Mesenchymal stem cell (in vitro differentiated cells and primary cell): ENCODE data around the gene PRR3.
"Not testable (repeated sequence)": the region's sequence is repeated elsewhere in the genome, so short reads cannot be mapped to it uniquely, and the experiment has no call there.

Experiments
- DNase-seq: peaks from one replicate; pipeline ENCODE4 v3.0.0-alpha.2; 2013
- H2AFZ ChIP-seq: one replicate; pipeline ENCODE4 v1.6.1; 2013; ENCODE audit warnings: low read depth, mild to moderate bottlenecking, control low read depth, inconsistent platforms, low read length, moderate library complexity
- H2AK5ac ChIP-seq: 2 replicates; pipeline ENCODE4 v1.6.1; 2013; ENCODE audit warnings: low read length, moderate library complexity, mild to moderate bottlenecking, inconsistent platforms; ENCODE audit not compliant: severe bottlenecking
- H2BK120ac ChIP-seq: one replicate; pipeline ENCODE4 v1.6.1; 2013; ENCODE audit warnings: low read depth, mild to moderate bottlenecking, inconsistent platforms, low read length, moderate library complexity
- H2BK12ac ChIP-seq, 2 experiments: one replicate each; pipeline ENCODE4 v1.6.1; 2013; ENCODE audit warnings: inconsistent platforms in 2 of 2, low read length in 2 of 2, mild to moderate bottlenecking in 2 of 2, moderate library complexity in 2 of 2, control low read depth in 1 of 2
- H2BK15ac ChIP-seq: one replicate; pipeline ENCODE4 v1.6.1; 2013; ENCODE audit warnings: mild to moderate bottlenecking, low read depth, inconsistent platforms; ENCODE audit not compliant: poor library complexity, severe bottlenecking
- H2BK5ac ChIP-seq: 2 replicates; pipeline ENCODE4 v1.6.1; 2013; ENCODE audit warnings: low read depth, mild to moderate bottlenecking, low read length, control low read depth, inconsistent platforms; ENCODE audit not compliant: poor library complexity, severe bottlenecking
- H3K14ac ChIP-seq, 2 experiments: one replicate each; pipeline ENCODE4 v1.6.1; 2013; ENCODE audit warnings: inconsistent platforms in 2 of 2, low read length in 2 of 2, control low read depth in 1 of 2, mild to moderate bottlenecking in 1 of 2, moderate library complexity in 1 of 2
- H3K18ac ChIP-seq, 2 experiments: one replicate each; pipeline ENCODE4 v1.6.1; 2013; ENCODE audit warnings: inconsistent platforms in 2 of 2, low read length in 2 of 2, control low read depth in 1 of 2, low read depth in 1 of 2, mild to moderate bottlenecking in 1 of 2
- H3K23ac ChIP-seq, 2 experiments: one replicate each; pipeline ENCODE4 v1.6.1; 2013; ENCODE audit warnings: inconsistent platforms in 2 of 2, low read length in 2 of 2, mild to moderate bottlenecking in 2 of 2, moderate library complexity in 2 of 2, control low read depth in 1 of 2
- H3K27ac ChIP-seq: 2 replicates; pipeline ENCODE4 v1.5.1; 2013; ENCODE audit warnings: mild to moderate bottlenecking, moderate library complexity, low read length, control low read depth, inconsistent platforms; ENCODE audit not compliant: poor library complexity, severe bottlenecking
- H3K27me3 ChIP-seq, 2 experiments: 2 replicates each; pipeline versions ENCODE4 v1.6.1 to v1.7.0; 2013; ENCODE audit warnings: low read length in 2 of 2, mild to moderate bottlenecking in 2 of 2, moderate library complexity in 2 of 2, control low read depth in 1 of 2, inconsistent platforms in 1 of 2; ENCODE audit not compliant: control insufficient read depth in 1 of 2, insufficient read depth in 1 of 2
- H3K36me3 ChIP-seq, 2 experiments: 2 replicates each; pipeline versions ENCODE4 v1.6.1 to v1.7.0; 2013; ENCODE audit warnings: low read length in 2 of 2, control low read depth in 1 of 2, inconsistent platforms in 1 of 2, low read depth in 1 of 2, mild to moderate bottlenecking in 1 of 2; ENCODE audit not compliant: insufficient read depth in 2 of 2, control insufficient read depth in 1 of 2
- H3K4ac ChIP-seq, 2 experiments: one replicate each; pipeline ENCODE4 v1.6.1; 2013; ENCODE audit warnings: inconsistent platforms in 2 of 2, low read length in 2 of 2, mild to moderate bottlenecking in 2 of 2, moderate library complexity in 2 of 2, control low read depth in 1 of 2, low read depth in 1 of 2
- H3K4me1 ChIP-seq: 2 replicates; pipeline ENCODE4 v1.6.1; 2013; ENCODE audit warnings: low read depth, low read length, control low read depth; ENCODE audit not compliant: control insufficient read depth, insufficient read depth
- H3K4me2 ChIP-seq: 2 replicates; pipeline ENCODE4 v1.6.1; 2013; ENCODE audit warnings: low read length, mild to moderate bottlenecking, inconsistent platforms; ENCODE audit not compliant: poor library complexity, severe bottlenecking
- H3K4me3 ChIP-seq, 2 experiments: 2 replicates each; pipeline versions ENCODE4 v1.5.1 to v1.7.0; 2013; ENCODE audit warnings: low read length in 2 of 2, mild to moderate bottlenecking in 2 of 2, control low read depth in 1 of 2, low read depth in 1 of 2; ENCODE audit not compliant: insufficient read depth in 1 of 2
- H3K79me1 ChIP-seq: replicated peaks from 2 replicates; pipeline ENCODE4 v1.6.1; 2013; ENCODE audit warnings: mild to moderate bottlenecking, control low read depth, low read length, inconsistent platforms; ENCODE audit not compliant: poor library complexity, severe bottlenecking
- H3K9ac ChIP-seq: 2 replicates; pipeline ENCODE4 v1.7.0; 2013; ENCODE audit warnings: mild to moderate bottlenecking, low read length, moderate library complexity
- H3K9me3 ChIP-seq: 2 replicates; pipeline ENCODE4 v1.7.0; 2013; ENCODE audit warnings: mild to moderate bottlenecking, low read length; ENCODE audit not compliant: control insufficient read depth
- H4K8ac ChIP-seq: one replicate; pipeline ENCODE4 v1.6.1; 2013; ENCODE audit warnings: inconsistent platforms, mild to moderate bottlenecking, low read length, moderate library complexity
- H4K91ac ChIP-seq: one replicate; pipeline ENCODE4 v1.6.1; 2013; ENCODE audit warnings: mild to moderate bottlenecking, low read length, inconsistent platforms
- WGBS: methylation state at CpG from one replicate; pipeline ENCODE4 v1.1.7; 2013; ENCODE audit warnings: mixed read lengths; 5-methylcytosine and 5-hydroxymethylcytosine counted together

Gene PRR3

GRCh38 chr6:30529349-30529875 is 27.7 kb upstream of the PRR3 start:
- WGBS: 92% methylated on average over 17 of the region's 17 CpGs

DNA sequence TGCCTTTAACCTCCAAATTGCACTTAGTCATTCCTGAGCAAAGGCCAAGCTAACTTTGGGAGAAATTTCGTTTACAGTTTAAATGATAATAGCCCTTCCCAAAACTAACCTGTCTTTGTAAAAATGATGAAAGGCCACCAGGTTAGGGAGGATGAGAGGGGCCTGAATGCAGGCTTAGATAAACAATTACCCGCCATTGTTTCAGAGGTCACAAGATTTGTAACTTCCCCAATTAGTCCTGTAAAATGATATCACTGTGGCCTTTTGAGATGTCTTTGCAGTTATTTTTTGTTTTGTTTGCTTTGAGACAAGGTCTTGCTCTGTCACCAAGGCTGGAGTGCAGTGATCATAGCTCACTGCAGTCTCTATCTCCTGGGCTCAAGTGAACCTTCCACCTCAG is 27.1 kb upstream of the PRR3 start:
- no peaks in the 10 kb centered on the region for H3K27me3 ChIP-seq
- H3K4me3 ChIP-seq: no peak overlapping the region
- DNase-seq: no peak
- no peaks in the 10 kb centered on the region for H3K36me3 ChIP-seq
- no peak overlapping the region for H3K18ac ChIP-seq
- no peak overlapping the region for H2BK12ac ChIP-seq
- H3K4ac ChIP-seq: no peak overlapping the region
- H2BK5ac ChIP-seq: no peak overlapping the region
- H2AK5ac ChIP-seq: no peak overlapping the region
- H3K14ac ChIP-seq: no peak overlapping the region
- H3K4me2 ChIP-seq: no peak overlapping the region
- H3K27ac ChIP-seq: no peak overlapping the region
- no peaks in the 10 kb centered on the region for H3K79me1 ChIP-seq
- no peak overlapping the region for H4K91ac ChIP-seq
- H3K9me3 ChIP-seq: no peaks in the 10 kb centered on the region
- H2BK120ac ChIP-seq: no peak overlapping the region
- no peak overlapping the region for H2AFZ ChIP-seq
- no peak overlapping the region for H3K23ac ChIP-seq
- WGBS: 100% methylated on average over 1 of the region's 2 CpGs
- H3K9ac ChIP-seq: no peak overlapping the region
- H3K4me1 ChIP-seq: peaks cover 5% of the 10 kb centered on the region
- no peak overlapping the region for H4K8ac ChIP-seq
- no peak overlapping the region for H2BK15ac ChIP-seq

More at GRCh38 chr6:30529349-30529875, 27.7 kb upstream of the PRR3 start:
- H3K36me3 ChIP-seq, H3K23ac ChIP-seq, H2BK15ac ChIP-seq, H3K18ac ChIP-seq, H2AK5ac ChIP-seq, H3K4me1 ChIP-seq, H4K8ac ChIP-seq, H3K9ac ChIP-seq, H3K4me3 ChIP-seq, H3K4ac ChIP-seq, DNase-seq, H3K27me3 ChIP-seq, H2AFZ ChIP-seq, H3K14ac ChIP-seq, H2BK120ac ChIP-seq, H2BK5ac ChIP-seq, H4K91ac ChIP-seq, H3K79me1 ChIP-seq, H3K27ac ChIP-seq, H3K9me3 ChIP-seq, H2BK12ac ChIP-seq, H3K4me2 ChIP-seq: not testable (repeated sequence)

- Histone ChIP-seq H3K9me3 (no peaks in the 10 kb centered on the region), H3K79me1 (no peaks in the 10 kb centered on the region)
- WGBS: 73% methylated on average over 11 of the region's 15 CpGs
Measured at GRCh38 chr6:30533460-30534294, 23.4 kb upstream of the PRR3 start.

DNA sequence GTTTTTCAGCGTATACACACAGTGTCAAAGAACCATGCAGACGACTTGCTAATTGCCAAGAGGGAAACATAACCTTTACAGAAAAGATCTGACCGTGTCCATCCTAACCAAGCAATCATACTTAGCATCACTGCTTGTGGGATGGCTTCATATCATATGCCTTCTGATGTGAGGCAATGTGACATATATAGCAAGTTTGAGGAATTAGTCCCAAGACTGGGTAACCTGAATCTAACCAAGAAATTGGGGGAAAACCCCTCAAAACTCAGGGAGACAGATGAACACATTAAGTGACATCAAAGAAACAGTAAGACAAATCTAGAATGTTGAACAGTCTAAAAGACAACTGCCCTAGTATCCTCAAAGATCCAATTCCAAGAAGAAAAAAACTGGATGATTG is 19.2 kb upstream of the PRR3 start:
- Histone ChIP-seq H4K8ac (no peak overlapping the region), H3K27ac (no peak overlapping the region), H2AFZ (no peak overlapping the region), H3K4me2 (no peak overlapping the region), H3K79me1 (no peaks in the 10 kb centered on the region), H3K4ac (no peak overlapping the region), H2AK5ac (no peak overlapping the region), H2BK12ac (no peak overlapping the region), H3K4me1 (no peaks in the 10 kb centered on the region), H3K4me3 (no peak overlapping the region), H3K9me3 (no peaks in the 10 kb centered on the region), H3K23ac (no peak overlapping the region), H2BK120ac (no peak overlapping the region), H3K14ac (no peak overlapping the region), H2BK15ac (no peak overlapping the region), H2BK5ac (no peak overlapping the region), H3K18ac (no peak overlapping the region), H3K36me3 (peaks cover 0 to 4% of the 10 kb centered on the region in 2 experiments), H3K27me3 (no peaks in the 10 kb centered on the region), H3K9ac (no peak overlapping the region), H4K91ac (no peak overlapping the region)
- WGBS: 89% methylated on average over 2 of the region's 3 CpGs
- no peak for DNase-seq

More at GRCh38 chr6:30533460-30534294, 23.4 kb upstream of the PRR3 start:
- DNase-seq: no peak
- H3K4me2 ChIP-seq: no peak overlapping the region
- H3K9ac ChIP-seq: no peak overlapping the region
- H3K27ac ChIP-seq: no peak overlapping the region
- H2BK5ac ChIP-seq: no peak overlapping the region
- no peak overlapping the region for H2BK12ac ChIP-seq
- no peak overlapping the region for H3K23ac ChIP-seq
- H2BK120ac ChIP-seq: no peak overlapping the region
- no peak overlapping the region for H3K18ac ChIP-seq
- no peak overlapping the region for H3K4me3 ChIP-seq
- no peak overlapping the region for H2AK5ac ChIP-seq
- H4K8ac ChIP-seq: no peak overlapping the region
- no peak overlapping the region for H2AFZ ChIP-seq
- no peak overlapping the region for H3K4ac ChIP-seq
- H3K36me3 ChIP-seq: no peaks in the 10 kb centered on the region
- H3K27me3 ChIP-seq: no peaks in the 10 kb centered on the region
- H3K4me1 ChIP-seq: no peaks in the 10 kb centered on the region
- no peak overlapping the region for H3K14ac ChIP-seq
- H2BK15ac ChIP-seq: no peak overlapping the region
- no peak overlapping the region for H4K91ac ChIP-seq
